HS-27A (cell line): ENCODE results near the gene F2R.
"Not testable (repeated sequence)": the region's sequence is repeated elsewhere in the genome, so short reads cannot be mapped to it uniquely, and the experiment has no call there.

Experiments used
- DNase-seq: peaks from one replicate; pipeline ENCODE4 v3.0.0-alpha.2; 2012; ENCODE audit warnings: low read depth, missing footprints

F2R gene

GRCh38 chr5:76715736-76716455, at the start of gene F2R:
Gene F2R, plus strand, starts transcription at chr5:76716126. Its CDS starts 182 bp downstream, at chr5:76716308.
- DNase-seq, result no peak

- no peak for DNase-seq
Observed at GRCh38 chr5:76667495-76667894, 48.4 kb upstream of the F2R start.

GRCh38 chr5:76669245-76669644, 46.7 kb upstream of the F2R start:
- no peak for DNase-seq

DNA sequence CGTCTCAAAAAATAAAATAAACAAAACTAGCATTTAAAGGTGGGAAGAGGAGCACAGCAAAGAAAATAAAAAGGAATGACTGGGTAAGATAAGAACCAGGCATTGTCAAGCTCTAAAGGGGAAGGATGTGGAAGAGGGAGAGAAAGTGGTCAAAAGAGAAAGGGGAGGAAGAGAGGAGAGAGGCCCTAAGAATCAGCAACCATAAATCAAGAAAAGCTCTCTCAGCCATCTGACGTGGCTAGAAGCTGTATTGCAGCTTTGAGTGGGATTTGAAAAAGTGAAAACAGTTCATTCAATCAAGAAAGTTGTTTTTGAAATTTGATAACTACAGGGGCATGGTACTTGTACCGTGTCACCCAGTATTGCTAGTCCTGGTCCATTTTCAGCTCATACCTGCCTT, 45.4 kb upstream of the F2R start:
- DNase-seq, result no peak

GRCh38 chr5:76672242-76672641, 43.7 kb upstream of the F2R start:
- no peak for DNase-seq

GRCh38 chr5:76673125-76673524, 42.8 kb upstream of the F2R start:
- DNase-seq, result no peak

DNA sequence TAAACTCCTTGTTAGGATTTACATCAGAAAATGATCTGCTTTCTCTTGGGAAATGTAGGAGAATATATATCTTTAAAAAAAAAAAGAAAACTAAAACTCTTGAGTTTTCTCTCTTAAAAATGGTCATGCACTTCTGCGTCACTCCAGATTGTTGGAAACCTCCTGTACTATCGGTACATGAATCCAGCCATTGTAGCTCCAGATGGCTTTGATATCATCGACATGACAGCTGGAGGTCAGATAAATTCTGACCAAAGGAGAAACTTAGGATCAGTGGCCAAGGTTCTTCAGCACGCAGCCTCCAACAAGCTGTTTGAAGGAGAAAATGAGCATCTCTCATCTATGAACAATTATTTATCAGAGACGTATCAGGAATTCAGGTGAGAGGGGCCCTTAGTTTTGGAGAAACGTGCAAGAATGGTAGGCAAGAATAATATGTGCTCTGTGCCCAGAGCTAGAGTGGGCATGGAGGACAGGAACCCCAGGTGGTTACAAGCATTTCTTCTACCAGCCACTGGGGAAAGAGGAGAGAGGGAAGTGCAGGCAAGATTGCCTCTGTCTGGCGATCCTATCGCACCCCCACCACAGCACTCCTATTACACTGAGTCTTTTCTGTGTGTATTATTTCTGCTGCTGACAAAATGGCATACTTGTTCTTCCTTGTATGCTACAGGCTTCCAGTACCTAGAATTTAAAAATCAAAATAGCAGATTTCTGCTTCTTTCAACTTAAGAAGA, 41.4 kb upstream of the F2R start:
- no peak for DNase-seq

GRCh38 chr5:76675364-76675763, 40.6 kb upstream of the F2R start:
- no peak for DNase-seq

GRCh38 chr5:76677849-76678472, 38.0 kb upstream of the F2R start:
- no peak for DNase-seq

GRCh38 chr5:76679231-76679630, 36.7 kb upstream of the F2R start:
- DNase-seq, result no peak

DNA sequence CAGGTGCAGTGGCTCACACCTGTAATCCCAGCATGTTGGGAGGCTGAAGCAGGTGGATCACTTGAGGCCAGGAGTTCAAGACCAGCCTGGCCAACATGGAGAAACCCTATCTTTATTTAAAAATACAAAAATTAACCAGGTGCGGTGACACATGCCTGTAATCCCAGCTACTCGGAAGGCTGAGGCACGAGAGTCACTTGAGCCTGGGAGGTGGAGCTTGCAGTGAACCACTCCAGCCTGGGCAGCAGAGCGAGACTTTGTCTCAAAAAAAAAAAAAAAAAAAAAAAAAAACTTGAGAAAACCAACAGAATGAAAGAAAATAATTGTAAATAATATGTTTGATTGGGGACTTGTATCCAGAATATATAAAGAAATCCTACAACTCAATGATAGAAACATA, 35.1 kb upstream of the F2R start:
- not testable (repeated sequence) for DNase-seq

GRCh38 chr5:76681287-76681686, 34.6 kb upstream of the F2R start:
- no peak for DNase-seq

- no peak for DNase-seq
Observed at GRCh38 chr5:76682387-76682786, 33.5 kb upstream of the F2R start.

- DNase-seq, result no peak
Observed at GRCh38 chr5:76683816-76684731, 31.9 kb upstream of the F2R start.

GRCh38 chr5:76684756-76685519, 31.0 kb upstream of the F2R start:
- no peak for DNase-seq

- no peak for DNase-seq
Observed at GRCh38 chr5:76685704-76686103, 30.2 kb upstream of the F2R start.

- DNase-seq, result no peak
Observed at GRCh38 chr5:76688212-76688611, 27.7 kb upstream of the F2R start.

DNA sequence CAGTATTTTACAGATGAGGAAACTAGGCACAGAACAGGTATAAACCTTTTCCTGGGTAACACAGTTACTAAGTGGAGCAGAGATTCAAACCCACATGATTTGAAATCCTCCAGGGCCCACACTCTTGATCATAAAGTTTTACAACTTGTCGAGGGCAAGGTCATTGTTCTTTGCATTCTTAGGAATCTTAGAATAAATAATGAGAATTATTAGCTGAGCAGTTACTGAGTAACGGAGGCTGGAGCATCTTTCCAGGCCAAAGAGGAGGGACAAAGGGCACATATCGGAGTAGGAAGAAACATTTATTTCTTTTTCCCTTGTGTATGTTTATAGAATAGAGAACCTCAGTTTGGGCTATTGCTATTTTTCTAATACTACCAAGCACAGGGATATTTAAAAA, 27.1 kb upstream of the F2R start:
- no peak for DNase-seq

DNA sequence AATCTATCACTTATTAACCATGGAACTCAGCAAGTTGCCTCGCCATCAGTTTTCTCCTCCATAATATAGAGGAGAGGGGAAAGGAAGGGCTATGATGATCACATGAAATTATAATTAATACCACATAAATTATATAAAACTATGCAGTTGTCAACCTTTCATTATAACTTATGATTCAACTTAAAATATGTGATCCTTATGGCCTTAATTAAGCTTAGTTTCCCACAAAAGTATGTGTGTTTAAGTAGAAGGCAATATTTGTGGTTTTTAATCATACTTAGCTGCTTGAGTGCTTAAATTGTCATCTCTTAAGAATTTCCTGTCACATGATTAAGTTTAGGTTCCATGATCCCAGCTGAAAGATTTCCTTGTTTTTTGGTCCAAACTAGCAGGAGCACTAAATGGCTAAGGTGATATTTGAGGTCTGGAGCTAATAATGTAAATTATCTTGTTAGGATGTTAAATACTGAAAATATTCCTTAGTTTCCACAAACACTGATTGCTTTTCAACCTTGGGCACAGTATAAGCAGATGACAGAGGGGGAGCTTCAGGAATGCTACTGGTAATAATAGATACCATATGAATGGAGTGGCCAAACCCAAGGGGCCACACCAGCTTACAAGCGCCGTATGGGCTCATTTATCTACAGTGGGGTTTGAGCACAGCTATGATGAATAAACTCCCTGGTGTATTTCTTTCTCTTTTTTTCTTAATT, 26.4 kb upstream of the F2R start:
- peak; percentile 73 for DNase-seq

DNA sequence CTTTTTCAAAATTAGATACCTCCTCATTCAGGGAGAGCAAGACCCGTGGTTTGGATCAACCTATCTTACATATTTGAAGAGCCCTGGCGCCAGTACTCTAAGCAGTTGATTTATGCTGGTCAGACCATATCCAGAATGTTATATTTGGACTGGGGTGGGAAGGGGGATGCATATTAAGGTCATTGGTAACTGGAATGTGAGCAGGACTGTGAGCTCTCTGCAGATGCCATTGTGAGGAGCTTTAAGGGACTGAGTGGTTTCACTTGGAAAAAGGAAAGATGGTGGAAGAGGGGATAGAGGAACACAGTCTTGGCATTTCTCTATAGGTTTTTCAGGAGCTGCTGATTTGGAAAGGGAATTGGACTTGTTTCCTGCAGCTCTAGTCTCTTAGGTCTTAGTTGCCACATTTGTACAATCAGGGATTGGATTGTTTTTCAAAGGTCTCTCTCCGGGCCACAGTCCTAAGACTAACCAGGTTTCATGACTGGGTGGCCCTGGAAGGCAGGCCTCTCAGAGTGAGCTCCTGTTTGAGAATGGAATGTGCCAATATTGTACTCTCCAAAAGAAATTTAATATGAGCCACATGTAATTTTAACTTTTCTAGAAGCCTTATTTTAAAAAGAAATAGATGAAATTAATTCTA, 25.8 kb upstream of the F2R start:
- DNase-seq, result no peak
